ENCODE data around the gene GNG2. TPM values are rescaled to one million over a fixed set of nuclear protein-coding genes. Genes with fewer than 3 reads are reported as not detected.

GNG2 gene
- total RNA-seq, 1 experiment from 2014 or later: 7.0 TPM

- H4K8ac ChIP-seq (replicated peaks; ENCODE audit: insufficient read length, low read depth, low read length): no peak overlapping the region
- H3K4me2 ChIP-seq (ENCODE audit: insufficient read depth, insufficient read length, low read length): no peak overlapping the region
- H2BK20ac ChIP-seq (ENCODE audit: low read depth, low read length, poor library complexity, severe bottlenecking): no peak overlapping the region
- H3K4me1 ChIP-seq (ENCODE audit: insufficient read depth, low read length): 0 out of 2 replicates have a peak, but pooled peaks cover 2% of the 10 kb centered on the region
- H3K4ac ChIP-seq (ENCODE audit: low read depth, low read length): no peak overlapping the region
- H3K23ac ChIP-seq (ENCODE audit: insufficient read length, low read depth, low read length): no peak overlapping the region
- no CpG with 5 or more reads among the region's 6 CpGs for WGBS (ENCODE audit: extremely low coverage, insufficient read length, low lambda C conversion rate)
- Mint-ChIP-seq H3K36me3 (ENCODE audit: insufficient read depth in 1 of 3, low read depth in 3 of 3) (no peaks in the 10 kb centered on the region), H3K4me1 (0 out of 4 replicates have a peak, but pooled peaks cover 0 to under 1% of the 10 kb centered on the region in 2 experiments), H3K27me3 (ENCODE audit: low read depth) (no peaks in the 10 kb centered on the region), H3K27ac (no peak overlapping the region), H3K9me3 (no peaks in the 10 kb centered on the region), H3K4me3 (no peak overlapping the region)
- no peak overlapping the region for H3K27ac ChIP-seq (ENCODE audit: insufficient read length, low read depth, low read length)
- H3K14ac ChIP-seq (ENCODE audit: insufficient read depth, low read length): no peak overlapping the region
- no peaks in the 10 kb centered on the region for H3K27me3 ChIP-seq (ENCODE audit: insufficient read depth, low read length)
- DNase-seq: no peak
- no peak overlapping the region for H2BK120ac ChIP-seq (ENCODE audit: low read depth, low read length, poor library complexity, severe bottlenecking)
- no peak overlapping the region for H4K91ac ChIP-seq (ENCODE audit: insufficient read length, low read depth, low read length)
- H2BK15ac ChIP-seq (ENCODE audit: low read depth, low read length): no peak overlapping the region
- no peaks in the 10 kb centered on the region for H3K9me3 ChIP-seq (ENCODE audit: control insufficient read depth, low read depth, low read length)
- no peak overlapping the region for H3K9ac ChIP-seq (ENCODE audit: extremely low read depth, insufficient read length, low read length)
- H3K79me1 ChIP-seq (ENCODE audit: insufficient read depth, low read depth, low read length, poor library complexity, severe bottlenecking): no peaks in the 10 kb centered on the region
- no peak overlapping the region for H2BK12ac ChIP-seq (ENCODE audit: insufficient read length, low read depth, low read length)
- H4K5ac ChIP-seq (ENCODE audit: insufficient read length, low read depth, low read length): no peak overlapping the region
- H3K23me2 ChIP-seq (ENCODE audit: insufficient read length, low read depth, low read length, poor library complexity, severe bottlenecking): no peaks in the 10 kb centered on the region
- H3K56ac ChIP-seq (ENCODE audit: insufficient read length, low read depth, low read length): no peak overlapping the region
- H2AFZ ChIP-seq (ENCODE audit: low read length): no peak overlapping the region
- no peaks in the 10 kb centered on the region for H3K79me2 ChIP-seq (ENCODE audit: insufficient read depth, low read length)
- no peaks in the 10 kb centered on the region for H4K20me1 ChIP-seq (ENCODE audit: control insufficient read depth, insufficient read depth, insufficient read length)
- TF ChIP-seq CTCF (conservative IDR thresholded peaks at IDR 0.05): no peak
- H3K18ac ChIP-seq (ENCODE audit: insufficient read length, low read depth, low read length): no peak overlapping the region
- no peak overlapping the region for H2BK5ac ChIP-seq (ENCODE audit: insufficient read length, low read length)
- no peak overlapping the region for H2AK5ac ChIP-seq (ENCODE audit: insufficient read length, low read length)
- H3T11ph ChIP-seq (ENCODE audit: low read length): no peak overlapping the region
These were observed 109.6 kb downstream of the GNG2 start for GRCh38 chr14:51969852-51970540.
